ENCODE measurements around the gene CELA2B.

- TF ChIP-seq CTCF (IDR thresholded peaks at IDR 0.05; ENCODE audit: low read depth, low read length), result no peak
- no peak for TF ChIP-seq EZH2phosphoT487 (IDR thresholded peaks at IDR 0.05; ENCODE audit: low read depth)
Observed at GRCh38 chr1:15522551-15522950, 46.6 kb downstream of the CELA2B start.
